Measurements from ENCODE around the gene TM9SF3. TPM values are rescaled to one million over a fixed set of nuclear protein-coding genes. Genes with fewer than 3 reads are reported as not detected.

Gene TM9SF3
- total RNA-seq, 1 experiment from 2014 or later = 79.3 TPM

- Histone ChIP-seq H3K27ac (ENCODE audit: low read depth, low read length) (no peak overlapping the region), H3K9me2 (ENCODE audit: insufficient read depth) (no peaks in the 10 kb centered on the region; the same call in 1 of the 2 replicates), H4K20me1 (ENCODE audit: insufficient read depth) (no peaks in the 10 kb centered on the region), H3K27me3 (ENCODE audit: insufficient read depth, low read length) (no peaks in the 10 kb centered on the region), H3K79me2 (ENCODE audit: insufficient read depth, low read length) (no peaks in the 10 kb centered on the region), H2AFZ (ENCODE audit: low read depth, low read length, poor library complexity, severe bottlenecking) (peak overlapping the region; percentile 84), H3K9me3 (ENCODE audit: control insufficient read depth in 1 of 2, insufficient read depth in 1 of 2, low read depth in 1 of 2, low read length in 2 of 2) (no peaks in the 10 kb centered on the region), H3K4me2 (ENCODE audit: low read length) (peak overlapping the region; percentile 69), H3K9ac (ENCODE audit: low read length) (no peak overlapping the region), H3K4me1 (ENCODE audit: control insufficient read depth in 1 of 2, insufficient read depth in 2 of 2, low read length in 2 of 2) (peaks cover 11 to 25% of the 10 kb centered on the region in 2 experiments), H3K36me3 (ENCODE audit: control insufficient read depth in 1 of 2, insufficient read depth in 2 of 2, low read length in 2 of 2) (no peaks in the 10 kb centered on the region), H3K4me3 (replicated peaks in 1 of 2; ENCODE audit: low read depth in 1 of 2, low read length in 2 of 2) (peak overlapping the region in 1 of 2 experiments; percentile 14; a peak in 1 of 4 replicates)
- POLR2A ChIA-PET = no interaction called here
- CTCF ChIA-PET = no interaction called here
- no TSS peak for BruUV-seq (replicated peaks)
- RAD21 ChIA-PET (ENCODE audit: low non-redundant PET in 1 of 2, low total read pairs in 2 of 2, uncharacterized antibody in 2 of 2, unreplicated experiment in 2 of 2) = no interaction called here
- ATAC-seq (peak; percentile 83), DNase-seq (ENCODE audit: low read depth, low spot score) (no peak)
- intact Hi-C loops (cut with micrococcal nuclease) = no loop called here
- TF ChIP-seq JUND (IDR thresholded peaks at IDR 0.05) = peak; percentile 64
- no peak for TF ChIP-seq ZBTB33 (IDR thresholded peaks at IDR 0.05; ENCODE audit: extremely low read depth, insufficient replicate concordance, low read length)
- peak; percentile 62; the same call in 1 of the 2 replicates for TF ChIP-seq FOSL1 (IDR thresholded peaks at IDR 0.05; ENCODE audit: low read depth)
- no peak for TF ChIP-seq EZH2 (IDR thresholded peaks at IDR 0.05)
- TF ChIP-seq MAX (IDR thresholded peaks at IDR 0.05) = no peak
Measured at GRCh38 chr10:96606216-96606615, 19.4 kb upstream of the TM9SF3 start.

- Histone ChIP-seq H3K79me2 (ENCODE audit: insufficient read depth, low read length) (no peaks in the 10 kb centered on the region), H4K20me1 (ENCODE audit: insufficient read depth) (no peaks in the 10 kb centered on the region), H3K36me3 (ENCODE audit: control insufficient read depth in 1 of 2, insufficient read depth in 2 of 2, low read length in 2 of 2) (no peaks in the 10 kb centered on the region), H3K4me2 (ENCODE audit: low read length) (no peak overlapping the region), H3K9me3 (ENCODE audit: control insufficient read depth in 1 of 2, insufficient read depth in 1 of 2, low read depth in 1 of 2, low read length in 2 of 2) (no peaks in the 10 kb centered on the region), H3K4me1 (ENCODE audit: control insufficient read depth in 1 of 2, insufficient read depth in 2 of 2, low read length in 2 of 2) (no peaks in the 10 kb centered on the region), H3K9ac (ENCODE audit: low read length) (no peak overlapping the region), H2AFZ (ENCODE audit: low read depth, low read length, poor library complexity, severe bottlenecking) (no peak overlapping the region), H3K4me3 (replicated peaks in 1 of 2; ENCODE audit: low read depth in 1 of 2, low read length in 2 of 2) (no peak overlapping the region), H3K27ac (ENCODE audit: low read depth, low read length) (no peak overlapping the region), H3K27me3 (ENCODE audit: insufficient read depth, low read length) (peaks cover 4% of the 10 kb centered on the region; the same call in 1 of the 2 replicates), H3K9me2 (ENCODE audit: insufficient read depth) (no peaks in the 10 kb centered on the region; the same call in 1 of the 2 replicates)
- CTCF ChIA-PET = no interaction called here
- ATAC-seq = no peak
- POLR2A ChIA-PET = no interaction called here
- no peak for TF ChIP-seq POLR2AphosphoS5 (IDR thresholded peaks at IDR 0.05; ENCODE audit: low read depth, low read length)
- no peak for TF ChIP-seq POLR2A (IDR thresholded peaks at IDR 0.05; ENCODE audit: borderline replicate concordance, extremely low read depth, insufficient read depth, insufficient read length)
- no peak for TF ChIP-seq FOSL1 (IDR thresholded peaks at IDR 0.05; ENCODE audit: low read depth)
- no peak for TF ChIP-seq CEBPB (IDR thresholded peaks at IDR 0.05; ENCODE audit: low read depth)
- RAD21 ChIA-PET (ENCODE audit: low non-redundant PET in 1 of 2, low total read pairs in 2 of 2, uncharacterized antibody in 2 of 2, unreplicated experiment in 2 of 2) = no interaction called here
- DNase-seq (ENCODE audit: low read depth, low spot score) = no peak
- intact Hi-C loops (cut with micrococcal nuclease) = no loop called here
- BruUV-seq (replicated peaks) = no TSS peak
Measured at GRCh38 chr10:96600337-96600736, 13.5 kb upstream of the TM9SF3 start.

Data from HCT116 (cell line).